MM.1S (cell line): ENCODE data around the gene SHISA6.

Experiments used
- DNase-seq: peaks from one replicate; pipeline ENCODE4 v3.0.0-alpha.2; 2015
- H2AFZ ChIP-seq: fragments of 300-600 bp; sonication (generic); 2 replicates; pipeline ENCODE4 v1.6.0; 2016; ENCODE audit warnings: antibody characterized with exemption, low read length
- H3F3A ChIP-seq: fragments of 300-600 bp; sonication (generic); 2 replicates; pipeline ENCODE4 v1.6.1; 2016; ENCODE audit warnings: mild to moderate bottlenecking, antibody characterized with exemption, low read length, moderate library complexity, mixed read lengths; ENCODE audit not compliant: insufficient read depth
- H3K27ac ChIP-seq: fragments of 300-600 bp; sonication (generic); 2 replicates; pipeline ENCODE4 v1.5.1; 2016; ENCODE audit warnings: mild to moderate bottlenecking, low read length
- H3K27me3 ChIP-seq: fragments of 300-600 bp; sonication (generic); replicated peaks from 2 replicates; pipeline ENCODE4 v1.6.0; 2016; ENCODE audit warnings: low read length; ENCODE audit not compliant: insufficient read depth
- H3K36me3 ChIP-seq: fragments of 300-600 bp; sonication (generic); replicated peaks from 2 replicates; pipeline ENCODE4 v1.6.1; 2016; ENCODE audit warnings: mild to moderate bottlenecking, low read length, mixed read lengths; ENCODE audit not compliant: insufficient read depth
- H3K4me1 ChIP-seq: fragments of 300-600 bp; sonication (generic); 2 replicates; pipeline ENCODE4 v1.6.1; 2016; ENCODE audit warnings: low read length, mixed read lengths
- H3K4me2 ChIP-seq: fragments of 300-600 bp; sonication (generic); 2 replicates; pipeline ENCODE4 v1.6.0; 2016; ENCODE audit warnings: low read depth, low read length
- H3K4me3 ChIP-seq: fragments of 300-600 bp; sonication (generic); 2 replicates; pipeline ENCODE4 v1.5.1; 2016; ENCODE audit warnings: low read length, mixed read lengths
- H3K79me2 ChIP-seq: fragments of 300-600 bp; sonication (generic); 2 replicates; pipeline ENCODE4 v1.6.1; 2016; ENCODE audit warnings: mixed run types, low read length, mixed read lengths
- H3K9ac ChIP-seq: fragments of 300-600 bp; sonication (generic); 2 replicates; pipeline ENCODE4 v1.6.1; 2016; ENCODE audit warnings: low read length, mixed read lengths
- H3K9me2 ChIP-seq: fragments of 300-600 bp; sonication (generic); replicated peaks from 2 replicates; pipeline ENCODE4 v1.6.1; 2016; ENCODE audit warnings: mild to moderate bottlenecking, low read length, mixed read lengths; ENCODE audit not compliant: insufficient read depth
- H3K9me3 ChIP-seq: fragments of 300-600 bp; sonication (generic); replicated peaks from 2 replicates; pipeline ENCODE4 v1.6.1; 2016; ENCODE audit warnings: mild to moderate bottlenecking, low read length, mixed read lengths; ENCODE audit not compliant: insufficient read depth
- H4K20me1 ChIP-seq: fragments of 300-600 bp; sonication (generic); 2 replicates; pipeline ENCODE4 v1.6.1; 2016; ENCODE audit warnings: mild to moderate bottlenecking, low read length, moderate library complexity, mixed read lengths; ENCODE audit not compliant: insufficient read depth
- EZH2 ChIP-seq: fragments of 300-600 bp; sonication (generic); optimal IDR thresholded peaks from 2 replicates; pipeline ENCODE3; 2017; ENCODE audit warnings: low read depth, mild to moderate bottlenecking, antibody characterized with exemption, low read length, mixed read lengths
- EZH2phosphoT487 ChIP-seq: fragments of 300-600 bp; sonication (generic); IDR thresholded peaks from 2 replicates; pipeline ENCODE4 v1.6.1; 2018; ENCODE audit warnings: antibody characterized with exemption, low read length
- TF ChIP-seq, protein P1 (sequence below): fragments of 300-600 bp; sonication (generic); IDR thresholded peaks from 2 replicates; pipeline ENCODE4 v1.5.1; 2016; ENCODE audit warnings: antibody characterized with exemption, low read length, mixed read lengths

Gene SHISA6

DNA sequence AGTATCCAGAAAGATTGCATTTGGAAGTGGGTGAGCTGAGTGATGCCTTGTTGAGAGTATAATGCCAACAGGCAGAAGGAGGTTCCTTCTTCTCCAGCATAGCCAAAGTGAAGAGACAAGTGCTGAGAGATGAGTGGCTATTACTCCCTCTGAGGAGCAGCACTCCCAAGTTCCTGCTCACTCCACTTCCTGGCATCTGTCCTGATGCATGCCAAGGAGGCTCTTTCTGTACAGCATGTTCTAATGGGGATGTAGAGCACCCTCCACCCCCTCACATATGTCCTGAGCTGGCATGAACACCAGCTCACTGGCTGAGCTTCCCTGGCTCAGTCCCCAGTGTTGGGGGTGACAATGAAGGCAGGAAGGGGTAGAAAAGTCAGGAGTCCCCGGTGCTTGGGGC, 313.0 kb downstream of the SHISA6 start:
- TF ChIP-seq EZH2phosphoT487 = no peak
- no peak for TF ChIP-seq EZH2
- TF ChIP-seq, protein P1, sequence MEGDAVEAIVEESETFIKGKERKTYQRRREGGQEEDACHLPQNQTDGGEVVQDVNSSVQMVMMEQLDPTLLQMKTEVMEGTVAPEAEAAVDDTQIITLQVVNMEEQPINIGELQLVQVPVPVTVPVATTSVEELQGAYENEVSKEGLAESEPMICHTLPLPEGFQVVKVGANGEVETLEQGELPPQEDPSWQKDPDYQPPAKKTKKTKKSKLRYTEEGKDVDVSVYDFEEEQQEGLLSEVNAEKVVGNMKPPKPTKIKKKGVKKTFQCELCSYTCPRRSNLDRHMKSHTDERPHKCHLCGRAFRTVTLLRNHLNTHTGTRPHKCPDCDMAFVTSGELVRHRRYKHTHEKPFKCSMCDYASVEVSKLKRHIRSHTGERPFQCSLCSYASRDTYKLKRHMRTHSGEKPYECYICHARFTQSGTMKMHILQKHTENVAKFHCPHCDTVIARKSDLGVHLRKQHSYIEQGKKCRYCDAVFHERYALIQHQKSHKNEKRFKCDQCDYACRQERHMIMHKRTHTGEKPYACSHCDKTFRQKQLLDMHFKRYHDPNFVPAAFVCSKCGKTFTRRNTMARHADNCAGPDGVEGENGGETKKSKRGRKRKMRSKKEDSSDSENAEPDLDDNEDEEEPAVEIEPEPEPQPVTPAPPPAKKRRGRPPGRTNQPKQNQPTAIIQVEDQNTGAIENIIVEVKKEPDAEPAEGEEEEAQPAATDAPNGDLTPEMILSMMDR = no peak

DNA sequence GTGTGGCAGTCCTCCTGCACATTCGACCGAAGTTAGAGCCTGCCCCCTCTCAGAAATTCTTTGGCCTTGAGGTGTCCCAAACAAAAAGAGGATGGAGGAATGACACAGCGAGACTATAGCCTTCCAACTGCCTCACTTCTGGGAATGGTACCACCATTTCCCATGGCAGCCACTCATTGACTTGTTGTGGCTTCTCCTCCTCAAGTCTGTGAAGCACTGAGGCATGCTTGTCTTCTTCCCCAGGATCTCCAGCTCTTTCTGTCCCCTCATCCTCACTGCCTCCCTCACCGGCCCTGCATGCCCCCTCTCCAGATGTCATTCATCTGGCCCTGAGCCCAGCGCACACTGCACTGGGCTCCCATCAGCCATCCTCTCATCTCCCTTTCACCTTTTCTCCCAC, 313.5 kb downstream of the SHISA6 start:
- H3K79me2 ChIP-seq = no peaks in the 10 kb centered on the region
- H3K36me3 ChIP-seq = no peaks in the 10 kb centered on the region
- H3K9me2 ChIP-seq = no peaks in the 10 kb centered on the region
- no peak overlapping the region for H3K4me2 ChIP-seq
- no peak overlapping the region for H2AFZ ChIP-seq
- H3K9me3 ChIP-seq = no peaks in the 10 kb centered on the region
- H3K27ac ChIP-seq = no peak overlapping the region
- no peaks in the 10 kb centered on the region for H4K20me1 ChIP-seq
- H3F3A ChIP-seq = no peaks in the 10 kb centered on the region
- DNase-seq = no peak
- no peak overlapping the region for H3K9ac ChIP-seq
- H3K27me3 ChIP-seq = no peaks in the 10 kb centered on the region
- H3K4me3 ChIP-seq = no peak overlapping the region
- H3K4me1 ChIP-seq = no peaks in the 10 kb centered on the region
- TF ChIP-seq, protein P1 = no peak
- no peak for TF ChIP-seq EZH2phosphoT487
- TF ChIP-seq EZH2 = no peak

More for the DNA sequence above, 313.0 kb downstream of the SHISA6 start:
- Histone ChIP-seq H3K27ac (no peak overlapping the region), H3K4me1 (no peaks in the 10 kb centered on the region), H3K4me2 (no peak overlapping the region), H3F3A (no peaks in the 10 kb centered on the region), H3K36me3 (no peaks in the 10 kb centered on the region), H2AFZ (no peak overlapping the region), H3K9ac (no peak overlapping the region), H3K27me3 (no peaks in the 10 kb centered on the region), H3K79me2 (no peaks in the 10 kb centered on the region), H3K9me2 (no peaks in the 10 kb centered on the region), H4K20me1 (no peaks in the 10 kb centered on the region), H3K4me3 (no peak overlapping the region), H3K9me3 (no peaks in the 10 kb centered on the region)
- no peak for DNase-seq

DNA sequence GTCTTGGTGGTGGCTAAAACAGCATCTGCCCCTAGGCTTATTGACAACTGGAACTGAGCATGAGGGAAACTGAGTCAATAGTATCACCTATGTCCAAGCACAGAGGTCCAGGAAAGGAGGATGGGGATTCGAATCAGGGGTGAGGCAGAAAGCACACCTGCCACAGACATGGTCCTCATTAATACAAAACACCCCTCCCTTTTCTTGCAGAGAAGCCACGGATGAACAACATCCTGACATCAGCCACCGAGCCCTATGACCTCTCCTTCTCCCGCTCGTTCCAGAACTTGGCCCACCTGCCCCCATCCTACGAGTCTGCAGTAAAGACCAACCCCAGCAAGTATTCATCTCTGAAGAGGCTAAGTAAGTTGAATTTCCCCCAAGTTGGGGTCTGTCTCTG, 314.5 kb downstream of the SHISA6 start:
- Histone ChIP-seq H3F3A (no peaks in the 10 kb centered on the region), H3K4me3 (no peak overlapping the region), H3K9me3 (no peaks in the 10 kb centered on the region), H4K20me1 (no peaks in the 10 kb centered on the region), H3K27ac (no peak overlapping the region), H3K4me1 (no peaks in the 10 kb centered on the region), H3K4me2 (no peak overlapping the region), H2AFZ (no peak overlapping the region), H3K9ac (no peak overlapping the region), H3K27me3 (no peaks in the 10 kb centered on the region), H3K9me2 (no peaks in the 10 kb centered on the region), H3K36me3 (no peaks in the 10 kb centered on the region), H3K79me2 (no peaks in the 10 kb centered on the region)
- DNase-seq = no peak
- TF ChIP-seq, protein P1 = no peak
- TF ChIP-seq EZH2phosphoT487 = no peak
- TF ChIP-seq EZH2 = no peak
